Pancreas (tissue), 10 donors: ENCODE results near the gene CMC2. TPM values are rescaled to one million over a fixed set of nuclear protein-coding genes. Genes with fewer than 3 reads are reported as not detected.

Experiments
- ATAC-seq, 4 donors: fragments of 200-7000 bp; cut with Tn5 transposase; one replicate each; pipeline versions ENCODE4 v1.8.0 to v1.9.1; 2020; ENCODE audit warnings: mild to moderate bottlenecking in 4 of 4, moderate library complexity in 4 of 4
- DNase-seq, 6 donors: peaks; one replicate each; pipeline ENCODE4 v3.0.0-alpha.2; 2020
- FAIRE-seq: peaks from 2 replicates; lab custom pipeline; 2012; peaks lifted over from hg19 to GRCh38; lab: Jason Lieb, UNC
- H3K27ac ChIP-seq, 4 donors: fragments of 200-600 bp; sonication (generic); 1 replicate in 3 of 4; 2 replicates in 1 of 4; pipeline versions ENCODE4 v1.5.0 to v1.8.0; 2020
- H3K27me3 ChIP-seq, 4 donors: fragments of 200-600 bp; one replicate each; pipeline ENCODE4 v1.8.0; 2021
- H3K36me3 ChIP-seq, 3 donors: fragments of 200-600 bp; sonication (generic) in 1 of 3; one replicate each; pipeline versions ENCODE4 v1.5.0 to v1.8.0; 2020 to 2021
- H3K4me1 ChIP-seq, 3 donors: fragments of 200-600 bp; one replicate each; pipeline ENCODE4 v1.8.0; 2021
- H3K4me3 ChIP-seq, 4 donors: fragments of 200-600 bp; sonication (generic) in 2 of 4; one replicate each; pipeline versions ENCODE4 v1.5.0 to v1.8.0; 2020 to 2021
- H3K9me3 ChIP-seq, 4 donors: fragments of 200-600 bp; one replicate each; pipeline ENCODE4 v1.8.0; 2021
- WGBS, 2 donors: extraction: QIAGEN DNeasy Blood & Tissue Kit; methylation state at CpG; one replicate each; pipeline ENCODE4 v1.1.7; 2013; 5-methylcytosine and 5-hydroxymethylcytosine counted together
- intact Hi-C, 3 donors: fragments of 100-400 bp; cut with DNase I; formaldehyde crosslinking; loops; one replicate each; pipeline versions ENCODE4 v1.11.1 to v1.14.2; 2022
- polyA plus RNA-seq, 2 donors: library from polyadenylated mRNA; stranded (reverse); fragments of 200-250 nt; gene quantifications; one replicate each; pipeline ENCODE4 v1.2.3, GENCODE V29; 2013
- total RNA-seq, 6 donors: library from RNA; stranded (reverse); fragmentation: NEBNext Ultra II Directional in 4 of 6; extraction: Animal tissue kit (Norgen Biotek cat#: 25700) in 4 of 6; gene quantifications; one replicate each; pipeline versions ENCODE4 v1.2.1 to v1.2.4, GENCODE V29; 2021 to 2023
- TF ChIP-seq, protein P1 (sequence below), 4 donors: fragments of 200-600 bp; sonication (generic) in 3 of 4; IDR thresholded peaks; one replicate each; pipeline versions ENCODE4 v1.5.0 to v1.8.0; 2021; ENCODE audit warnings: antibody characterized with exemption in 4 of 4
- donor health status: healthy with polysubstance abuse.
- donor health status: DM: no; HTN: no; CAD: no; lungs with moderate emphysema.
- donor health status: DM: no; HTN: no; CAD: no.
- donor health status: control.
- donor health status: control.
- donor health status: Bipolar disorder and iron deficiency.
- donor health status: DM: yes; HTN: yes; CAD: no.
- donor health status: DM: no; HTN: no; CAD: no.
- donor health status: DM: no; HTN: no; CAD: no.
- donor health status: DM: yes; HTN: yes; CAD: no.

The CMC2 gene
- total and polyA plus RNA-seq, 8 donors: 13.3 to 58.1 (median 24.0) TPM

DNA sequence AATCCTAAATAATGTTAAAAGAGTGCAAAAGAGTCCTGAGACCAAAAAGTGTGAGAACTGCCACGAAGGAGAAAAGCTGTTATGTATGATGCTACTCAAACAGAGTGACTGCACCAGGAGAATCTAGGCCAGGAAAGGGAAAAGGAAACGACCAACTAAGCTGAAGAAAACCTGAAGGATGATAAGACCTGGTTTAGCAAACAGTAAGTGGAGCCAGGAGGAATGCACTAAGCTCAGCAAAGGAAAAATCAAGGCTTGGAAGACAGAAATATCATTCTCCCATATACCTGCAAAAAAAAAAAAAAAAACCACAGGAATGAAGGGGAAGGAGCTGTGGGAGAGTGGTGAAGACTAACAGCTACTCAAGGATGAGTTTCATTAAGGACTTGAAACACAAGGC lies 21.1 kb downstream of the CMC2 start:
- ATAC-seq: no peak

DNA sequence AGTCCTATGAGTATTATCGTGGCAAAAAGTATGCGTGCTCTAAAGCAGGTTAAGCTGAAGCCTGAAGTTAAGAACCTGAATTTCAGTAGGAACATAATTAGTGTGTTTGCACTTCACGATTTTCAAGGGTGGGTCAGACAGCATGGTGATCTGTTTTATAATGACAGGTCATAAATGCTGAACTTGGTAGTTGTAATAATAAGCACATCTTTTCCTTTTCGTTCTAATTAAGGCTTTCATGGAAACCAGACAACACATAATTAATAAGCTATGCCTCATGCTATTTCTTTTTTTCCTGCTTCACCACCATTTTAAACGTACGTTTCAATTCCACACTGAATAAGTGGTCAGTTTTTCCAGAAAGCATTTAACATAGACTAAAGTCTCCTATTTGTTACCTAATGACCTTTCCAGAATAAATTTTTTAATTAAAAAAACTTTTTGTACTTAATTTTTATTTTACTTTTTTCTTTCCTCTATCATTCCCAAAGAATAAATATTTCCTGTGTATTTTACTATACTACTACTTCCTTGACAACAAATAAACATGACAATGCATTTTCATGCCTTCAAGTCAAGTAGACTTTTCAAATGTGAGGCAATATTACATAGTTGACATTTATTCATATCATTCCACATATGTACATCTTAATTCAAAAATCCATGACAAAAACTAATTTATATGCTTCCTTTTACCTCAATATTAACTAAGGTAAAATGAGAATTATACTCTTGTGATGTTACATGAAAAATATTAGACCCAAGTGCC lies 22.4 kb downstream of the CMC2 start:
- WGBS, 2 donors: 84 to 87% methylated on average over 6 of the region's 6 CpGs
- intact Hi-C loops: no loop called here
- Histone ChIP-seq H3K4me3 (no peak overlapping the region), H3K4me1 (no peaks in the 10 kb centered on the region), H3K36me3 (no peaks in the 10 kb centered on the region), H3K9me3 (no peaks in the 10 kb centered on the region), H3K27ac (no peak overlapping the region), H3K27me3 (no peaks in the 10 kb centered on the region)
- ATAC-seq (no peak), FAIRE-seq (no peak), DNase-seq (no peak)
- TF ChIP-seq, protein P1, sequence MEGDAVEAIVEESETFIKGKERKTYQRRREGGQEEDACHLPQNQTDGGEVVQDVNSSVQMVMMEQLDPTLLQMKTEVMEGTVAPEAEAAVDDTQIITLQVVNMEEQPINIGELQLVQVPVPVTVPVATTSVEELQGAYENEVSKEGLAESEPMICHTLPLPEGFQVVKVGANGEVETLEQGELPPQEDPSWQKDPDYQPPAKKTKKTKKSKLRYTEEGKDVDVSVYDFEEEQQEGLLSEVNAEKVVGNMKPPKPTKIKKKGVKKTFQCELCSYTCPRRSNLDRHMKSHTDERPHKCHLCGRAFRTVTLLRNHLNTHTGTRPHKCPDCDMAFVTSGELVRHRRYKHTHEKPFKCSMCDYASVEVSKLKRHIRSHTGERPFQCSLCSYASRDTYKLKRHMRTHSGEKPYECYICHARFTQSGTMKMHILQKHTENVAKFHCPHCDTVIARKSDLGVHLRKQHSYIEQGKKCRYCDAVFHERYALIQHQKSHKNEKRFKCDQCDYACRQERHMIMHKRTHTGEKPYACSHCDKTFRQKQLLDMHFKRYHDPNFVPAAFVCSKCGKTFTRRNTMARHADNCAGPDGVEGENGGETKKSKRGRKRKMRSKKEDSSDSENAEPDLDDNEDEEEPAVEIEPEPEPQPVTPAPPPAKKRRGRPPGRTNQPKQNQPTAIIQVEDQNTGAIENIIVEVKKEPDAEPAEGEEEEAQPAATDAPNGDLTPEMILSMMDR (IDR thresholded peaks at IDR 0.05): no peak

More for the DNA sequence above, 21.1 kb downstream of the CMC2 start:
- intact Hi-C loops: no loop called here
- FAIRE-seq (no peak), DNase-seq (no peak)
- Histone ChIP-seq H3K4me3 (no peak overlapping the region), H3K36me3 (no peaks in the 10 kb centered on the region), H3K27me3 (no peaks in the 10 kb centered on the region), H3K27ac (no peak overlapping the region), H3K4me1 (peaks cover 0 to 2% (median 0%) of the 10 kb centered on the region in 3 donors), H3K9me3 (no peaks in the 10 kb centered on the region)
- TF ChIP-seq, protein P1 (IDR thresholded peaks at IDR 0.05): no peak
- 33 to 34% methylated on average over 2 of the region's 2 CpGs for WGBS, 2 donors

DNA sequence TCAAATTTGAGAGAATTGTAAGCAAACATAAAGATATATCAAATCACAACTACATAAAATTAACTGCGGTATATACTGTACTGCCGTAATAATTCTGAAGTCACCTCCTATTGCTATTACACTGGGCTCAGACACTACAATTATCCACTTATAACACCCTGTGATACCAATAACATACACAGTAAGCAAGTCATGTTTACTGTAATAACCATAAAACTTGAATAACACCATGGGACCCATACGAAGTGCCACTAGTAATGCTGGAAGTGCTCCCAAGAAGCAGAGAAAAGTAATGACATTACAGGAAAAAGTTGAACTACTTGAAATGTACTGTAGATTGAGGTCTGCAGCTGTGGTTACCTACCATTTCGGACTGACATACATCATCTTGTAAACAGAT lies 24.0 kb downstream of the CMC2 start:
- WGBS, 2 donors: 74% methylated on average over 4 of the region's 4 CpGs
- Histone ChIP-seq H3K27ac (no peak overlapping the region), H3K27me3 (no peaks in the 10 kb centered on the region), H3K4me3 (no peak overlapping the region), H3K4me1 (no peaks in the 10 kb centered on the region), H3K9me3 (no peaks in the 10 kb centered on the region), H3K36me3 (no peaks in the 10 kb centered on the region)
- TF ChIP-seq, protein P1 (IDR thresholded peaks at IDR 0.05): no peak
- FAIRE-seq (no peak), DNase-seq (no peak), ATAC-seq (no peak)
- intact Hi-C loops: no loop called here

DNA sequence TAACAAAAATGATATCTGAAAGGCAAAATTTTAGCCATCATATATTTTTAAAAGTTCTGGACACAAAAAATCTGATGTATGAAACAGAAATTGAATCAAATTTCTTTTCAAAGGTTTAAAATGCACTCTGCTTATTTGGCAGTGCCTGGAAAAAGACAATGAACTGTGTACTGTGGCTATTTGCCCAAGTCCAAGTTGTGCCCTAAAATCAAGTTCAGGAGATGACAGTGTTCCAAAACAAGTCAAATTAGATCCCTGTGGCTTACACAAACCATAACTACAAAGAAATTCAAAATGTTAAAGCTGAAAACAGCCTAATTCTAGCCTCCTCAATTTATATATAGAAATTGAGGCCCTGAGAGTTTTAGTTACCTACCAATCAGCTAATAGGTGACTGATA lies 25.6 kb downstream of the CMC2 start:
- H3K4me3 ChIP-seq: no peak overlapping the region
- TF ChIP-seq, protein P1 (IDR thresholded peaks at IDR 0.05): no peak
- no peak overlapping the region for H3K27ac ChIP-seq
- FAIRE-seq (no peak), ATAC-seq (no peak), DNase-seq (no peak)
- H3K9me3 ChIP-seq: no peaks in the 10 kb centered on the region
- intact Hi-C loops: no loop called here
- no peaks in the 10 kb centered on the region for H3K27me3 ChIP-seq
- no peaks in the 10 kb centered on the region for H3K4me1 ChIP-seq
- H3K36me3 ChIP-seq: no peaks in the 10 kb centered on the region

DNA sequence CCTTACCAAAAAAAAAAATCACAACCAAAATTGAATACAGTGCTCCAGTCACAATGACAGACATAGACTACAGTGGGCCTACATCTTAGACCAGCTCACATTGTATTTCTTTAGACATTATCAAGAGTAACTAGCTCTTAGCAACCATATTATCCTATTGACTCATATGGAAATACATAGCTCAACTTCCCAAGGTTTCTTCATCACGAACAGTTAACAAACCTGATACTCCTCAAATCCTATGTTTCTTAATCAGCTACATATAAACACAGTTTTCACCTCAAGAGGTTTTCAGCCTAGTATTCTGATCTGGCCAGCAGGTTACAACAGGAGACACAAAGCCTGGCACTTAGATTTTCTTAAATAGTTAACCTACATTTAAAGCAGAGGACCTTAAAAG lies 29.7 kb downstream of the CMC2 start:
- Histone ChIP-seq H3K4me1 (peaks cover 0 to 16% (median 11%) of the 10 kb centered on the region in 3 donors), H3K27me3 (no peaks in the 10 kb centered on the region), H3K4me3 (no peak overlapping the region), H3K27ac (no peak overlapping the region), H3K36me3 (no peaks in the 10 kb centered on the region), H3K9me3 (no peaks in the 10 kb centered on the region)
- 95% methylated on average over 1 of the region's 1 CpG for WGBS, 2 donors
- intact Hi-C loops: no loop called here
- FAIRE-seq: no peak
- no peak for DNase-seq
- ATAC-seq: no peak
- TF ChIP-seq, protein P1 (IDR thresholded peaks at IDR 0.05): no peak
